ENCODE results near the gene TMEM182.
A peak's percentile ranks its signal among the peaks of the same experiment; 100 is the strongest.

The TMEM182 gene

GRCh38 chr2:102743259-102743658 lies 18.6 kb upstream of the TMEM182 start:
- ChIA-PET CTCF (interaction anchor here (4.6 kb wide), 1 partner anchor 10 kb away, joined by 33 read pairs; no protein-coding TSS in a partner anchor), POLR2A (no interaction called here)
- DNase-seq (ENCODE audit: extremely low spot score), result no peak
- TF ChIP-seq CTCF (IDR thresholded peaks at IDR 0.05; ENCODE audit: control extremely low read depth, extremely low read depth, low read depth, missing control alignments), result no peak

- CTCF ChIA-PET, result interaction anchor here (1.0 to 2.7 kb wide), 4 partner anchors 11 to 59 kb away, joined by 3 to 15 read pairs (median 4); partner anchors contain the start of gene TMEM182
- DNase-seq (ENCODE audit: extremely low spot score), result no peak
- POLR2A ChIA-PET, result no interaction called here
- TF ChIP-seq CTCF (IDR thresholded peaks at IDR 0.05; ENCODE audit: control extremely low read depth, extremely low read depth, low read depth, missing control alignments), result no peak
These were observed 13.7 kb upstream of the TMEM182 start for GRCh38 chr2:102748107-102748506.

- peak; percentile 23 for DNase-seq (ENCODE audit: extremely low spot score)
- ChIA-PET CTCF (interaction anchor here (1.3 to 7.1 kb wide), 4 partner anchors 14 to 55 kb away, joined by 3 to 93 read pairs (median 46); partner anchors contain the start of gene TMEM182), POLR2A (no interaction called here)
- no peak for TF ChIP-seq CTCF (IDR thresholded peaks at IDR 0.05; ENCODE audit: control extremely low read depth, extremely low read depth, low read depth, missing control alignments)
These were observed 11.9 kb upstream of the TMEM182 start for GRCh38 chr2:102749938-102750337.

GRCh38 chr2:102753563-102754159 lies 8.2 kb upstream of the TMEM182 start:
- ChIA-PET POLR2A (no interaction called here), CTCF (interaction anchor here (0.7 to 7.1 kb wide), 29 partner anchors 10 to 1048 kb away, joined by 3 to 122 read pairs (median 5); partner anchors contain the start of gene TMEM182)
- DNase-seq (ENCODE audit: extremely low spot score), result peak; percentile 22
- peak; percentile 74 for TF ChIP-seq CTCF (IDR thresholded peaks at IDR 0.05; ENCODE audit: control extremely low read depth, extremely low read depth, low read depth, missing control alignments)

- TF ChIP-seq CTCF (IDR thresholded peaks at IDR 0.05; ENCODE audit: control extremely low read depth, extremely low read depth, low read depth, missing control alignments), result no peak
- DNase-seq (ENCODE audit: extremely low spot score), result no peak
- POLR2A ChIA-PET, result no interaction called here
- CTCF ChIA-PET, result interaction anchor here (0.9 to 7.1 kb wide), 13 partner anchors 9 to 114 kb away, joined by 3 to 122 read pairs (median 5); partner anchors contain the start of gene TMEM182
These were observed 7.2 kb upstream of the TMEM182 start for GRCh38 chr2:102754456-102755145.

- CTCF ChIA-PET, result interaction anchor here (1.0 to 7.1 kb wide), 8 partner anchors 8 to 49 kb away, joined by 4 to 122 read pairs (median 10); partner anchors contain the start of gene TMEM182
- TF ChIP-seq CTCF (IDR thresholded peaks at IDR 0.05; ENCODE audit: control extremely low read depth, extremely low read depth, low read depth, missing control alignments), result no peak
- POLR2A ChIA-PET, result no interaction called here
- DNase-seq (ENCODE audit: extremely low spot score), result no peak
These were observed 6.5 kb upstream of the TMEM182 start for GRCh38 chr2:102755284-102755683.
